Esophagus (tissue), 2 donors: Measurements from ENCODE around the gene NECTIN1. TPM values are rescaled to one million over a fixed set of nuclear protein-coding genes. Genes with fewer than 3 reads are reported as not detected.

Experiments
- H3K27ac ChIP-seq, 2 donors: one replicate each; pipeline ENCODE4 v1.5.1; 2013; ENCODE audit warnings: low read depth in 2 of 2, mild to moderate bottlenecking in 2 of 2, inconsistent platforms in 1 of 2, low read length in 1 of 2, moderate library complexity in 1 of 2
- H3K27me3 ChIP-seq, 2 donors: one replicate each; pipeline ENCODE4 v1.6.1; 2013; ENCODE audit warnings: low read length in 2 of 2, control low read depth in 1 of 2, mild to moderate bottlenecking in 1 of 2; ENCODE audit not compliant: insufficient read depth in 2 of 2, control insufficient read depth in 1 of 2
- H3K36me3 ChIP-seq, 2 donors: one replicate each; pipeline ENCODE4 v1.6.1; 2013; ENCODE audit warnings: low read length in 1 of 2; ENCODE audit not compliant: control insufficient read depth in 2 of 2, insufficient read depth in 2 of 2
- H3K4me1 ChIP-seq, 2 donors: one replicate each; pipeline ENCODE4 v1.6.1; 2013; ENCODE audit warnings: low read length in 1 of 2; ENCODE audit not compliant: control insufficient read depth in 2 of 2, insufficient read depth in 2 of 2
- H3K4me3 ChIP-seq, 2 donors: one replicate each; pipeline ENCODE4 v1.5.1; 2013; ENCODE audit warnings: low read length in 2 of 2, mild to moderate bottlenecking in 2 of 2, low read depth in 1 of 2, moderate library complexity in 1 of 2
- H3K9me3 ChIP-seq, 2 donors: one replicate each; pipeline ENCODE4 v1.6.1; 2013; ENCODE audit warnings: mild to moderate bottlenecking in 2 of 2, low read depth in 1 of 2, low read length in 1 of 2, moderate library complexity in 1 of 2; ENCODE audit not compliant: control insufficient read depth in 2 of 2, insufficient read depth in 1 of 2
- WGBS, 2 donors: extraction: QIAGEN DNeasy Blood & Tissue Kit; methylation state at CpG; one replicate each; pipeline ENCODE4 v1.1.7; 2013; 5-methylcytosine and 5-hydroxymethylcytosine counted together
- polyA plus RNA-seq, 2 donors: library from polyadenylated mRNA; stranded (reverse); fragments of 200-250 nt; gene quantifications; one replicate each; pipeline ENCODE4 v1.2.3, GENCODE V29; 2013
- donor health status: healthy with polysubstance abuse.
- donor health status: Bipolar disorder and iron deficiency.

NECTIN1 gene
- polyA plus RNA-seq, 2 donors: 79.6 to 89.9 TPM

DNA sequence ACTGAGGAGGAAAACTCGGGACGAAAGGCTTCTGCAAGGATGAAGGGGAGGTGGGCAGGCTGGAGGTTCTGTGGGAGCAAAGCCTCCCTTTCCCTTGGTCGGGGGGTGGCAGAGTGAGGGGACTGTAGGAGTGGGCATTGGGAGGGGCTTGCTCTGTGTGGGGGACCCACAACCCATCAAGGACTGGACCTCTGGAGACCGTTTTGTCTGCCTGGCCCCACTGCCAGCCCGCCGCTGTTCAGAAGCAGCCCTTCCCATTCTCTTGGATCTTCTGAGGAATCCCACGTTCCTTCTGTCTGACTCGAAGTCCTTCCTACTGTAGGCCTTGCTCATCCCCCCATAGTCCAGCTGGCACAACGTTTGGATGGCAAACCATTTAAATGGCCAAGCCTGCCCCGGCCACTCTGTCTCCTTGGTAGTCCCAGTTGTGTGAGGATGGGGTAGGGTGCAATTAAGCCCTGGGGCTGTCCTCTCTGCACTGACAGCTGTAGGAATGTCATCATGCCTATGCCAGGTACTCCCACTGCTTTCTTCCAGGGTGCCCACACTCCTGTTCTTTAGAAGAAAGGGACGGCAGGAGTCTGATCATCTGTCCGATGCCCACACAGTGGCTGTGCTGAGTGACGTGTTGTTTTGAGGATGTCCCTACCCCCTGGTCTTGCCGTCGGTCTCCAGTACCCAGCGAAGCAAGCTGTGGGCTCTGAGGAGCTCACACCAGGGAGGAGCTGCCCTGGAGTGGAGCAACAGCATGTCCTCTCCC lies 17.0 kb upstream of the NECTIN1 start:
- H3K9me3 ChIP-seq: peaks cover 0 to 3% of the 10 kb centered on the region in 2 donors
- no peak overlapping the region for H3K4me3 ChIP-seq
- WGBS, 2 donors: 88 to 90% methylated on average over 16 of the region's 16 CpGs
- no peak overlapping the region for H3K27ac ChIP-seq
- peaks cover 0 to 10% of the 10 kb centered on the region in 2 donors for H3K4me1 ChIP-seq
- no peaks in the 10 kb centered on the region for H3K27me3 ChIP-seq
- H3K36me3 ChIP-seq: no peaks in the 10 kb centered on the region

DNA sequence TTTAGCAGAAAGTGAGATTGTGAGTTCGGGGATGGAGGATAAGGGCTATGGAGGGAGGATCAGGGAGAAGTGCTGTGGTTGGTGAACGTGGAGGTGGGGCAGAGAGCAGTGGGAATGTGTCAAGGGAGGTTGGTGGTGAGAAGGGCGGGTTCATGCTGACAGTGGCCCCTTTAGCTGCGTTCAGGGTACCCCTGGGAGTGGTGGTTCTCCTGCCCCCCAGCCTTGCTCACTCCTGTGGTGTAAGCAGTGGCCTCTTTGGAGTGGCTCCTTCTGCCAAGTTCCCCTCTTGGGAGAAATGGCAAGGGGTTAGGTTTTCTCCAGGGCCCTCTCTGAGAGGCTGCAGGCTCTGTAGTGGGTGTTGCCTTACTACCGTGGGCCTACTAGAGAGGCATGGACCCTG lies 16.1 kb upstream of the NECTIN1 start:
- H3K36me3 ChIP-seq: no peaks in the 10 kb centered on the region
- H3K9me3 ChIP-seq: peaks cover 0 to 3% of the 10 kb centered on the region in 2 donors
- H3K4me1 ChIP-seq: peaks cover 0 to 10% of the 10 kb centered on the region in 2 donors
- no peaks in the 10 kb centered on the region for H3K27me3 ChIP-seq
- 81 to 90% methylated on average over 5 of the region's 5 CpGs for WGBS, 2 donors
- no peak overlapping the region for H3K4me3 ChIP-seq
- H3K27ac ChIP-seq: no peak overlapping the region

DNA sequence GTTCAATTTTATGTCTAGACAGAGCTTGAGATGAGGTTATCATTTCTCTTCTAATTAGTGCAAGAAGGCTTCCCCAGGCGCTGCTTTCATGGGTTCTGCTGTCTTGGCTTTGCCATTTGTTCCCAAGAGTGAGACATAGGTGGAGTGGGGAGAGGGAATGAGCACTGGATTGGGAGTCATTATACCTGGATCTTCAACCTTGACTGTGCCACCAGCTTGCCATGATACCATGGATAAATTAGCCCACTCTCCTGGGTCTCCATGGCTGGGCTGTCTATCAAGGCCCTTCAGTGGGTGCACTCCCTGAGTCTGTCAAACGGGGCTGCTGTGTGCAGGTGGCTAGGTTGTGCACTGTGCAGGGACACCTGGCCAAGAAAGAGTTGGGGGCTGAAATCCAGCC lies 15.6 kb upstream of the NECTIN1 start:
- no peak overlapping the region for H3K27ac ChIP-seq
- H3K4me1 ChIP-seq: peaks cover 0 to 10% of the 10 kb centered on the region in 2 donors
- H3K36me3 ChIP-seq: no peaks in the 10 kb centered on the region
- H3K27me3 ChIP-seq: no peaks in the 10 kb centered on the region
- WGBS, 2 donors: 83 to 84% methylated on average over 2 of the region's 2 CpGs
- H3K4me3 ChIP-seq: no peak overlapping the region
- H3K9me3 ChIP-seq: peaks cover 0 to 3% of the 10 kb centered on the region in 2 donors

DNA sequence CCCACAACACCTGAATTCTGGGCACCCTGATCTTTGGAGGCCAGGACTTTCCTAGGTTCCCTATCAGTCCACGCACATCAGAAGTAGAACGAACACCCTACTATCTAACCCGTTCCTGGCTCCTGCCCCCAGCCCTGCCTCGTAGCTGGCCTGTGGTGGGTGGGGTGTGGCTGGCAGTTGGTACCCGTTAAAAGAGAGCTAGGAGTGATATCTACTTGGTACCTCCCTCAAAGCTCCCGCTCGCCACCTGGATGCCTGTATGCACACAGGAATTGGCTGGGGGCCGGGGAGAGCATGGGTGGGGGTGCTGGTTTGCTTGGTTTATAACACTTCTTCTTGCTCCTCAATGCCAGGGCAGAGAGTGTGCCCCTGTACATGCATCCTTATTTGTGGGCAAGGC lies 14.0 kb upstream of the NECTIN1 start:
- no peak overlapping the region for H3K27ac ChIP-seq
- H3K36me3 ChIP-seq: no peaks in the 10 kb centered on the region
- WGBS, 2 donors: 51 to 67% methylated on average over 8 of the region's 8 CpGs
- no peaks in the 10 kb centered on the region for H3K27me3 ChIP-seq
- H3K9me3 ChIP-seq: peaks cover 0 to 3% of the 10 kb centered on the region in 2 donors
- peaks cover 0 to 10% of the 10 kb centered on the region in 2 donors for H3K4me1 ChIP-seq
- H3K4me3 ChIP-seq: no peak overlapping the region

DNA sequence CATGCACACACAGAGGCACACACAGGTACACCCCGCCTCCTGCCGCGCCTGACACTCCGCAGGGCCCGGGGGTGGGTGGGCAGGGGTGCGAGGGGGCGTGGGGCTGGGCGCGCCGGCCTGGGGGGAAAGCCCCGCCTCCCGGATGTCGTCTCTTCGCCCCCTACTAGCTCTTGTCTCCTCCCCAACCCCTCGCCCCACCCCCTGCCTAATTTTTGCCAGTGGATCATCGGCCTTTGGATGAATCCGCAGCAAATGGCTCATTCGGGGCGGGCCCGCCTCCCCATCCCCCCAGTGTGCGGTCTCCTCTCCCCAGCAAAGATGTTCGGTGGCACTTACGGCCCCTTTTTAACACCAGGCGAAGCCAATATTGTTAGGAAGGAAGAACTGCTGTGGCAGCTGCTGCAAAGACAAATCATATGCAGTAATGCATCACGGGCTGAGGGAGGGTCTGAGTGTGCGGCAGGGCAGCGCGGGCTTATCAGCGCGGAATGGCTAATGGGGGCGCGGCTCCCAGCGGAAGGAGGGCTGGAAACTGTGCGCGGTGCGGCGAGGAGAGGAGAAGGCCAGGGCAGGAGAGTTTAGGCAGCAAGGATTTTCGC lies 13.4 kb upstream of the NECTIN1 start:
- Histone ChIP-seq H3K27ac (no peak overlapping the region), H3K4me1 (peaks cover 0 to 10% of the 10 kb centered on the region in 2 donors), H3K9me3 (peaks cover 0 to 3% of the 10 kb centered on the region in 2 donors), H3K27me3 (no peaks in the 10 kb centered on the region), H3K4me3 (no peak overlapping the region), H3K36me3 (no peaks in the 10 kb centered on the region)
- WGBS, 2 donors: 23 to 35% methylated on average over 37 to 38 of the region's 38 CpGs

DNA sequence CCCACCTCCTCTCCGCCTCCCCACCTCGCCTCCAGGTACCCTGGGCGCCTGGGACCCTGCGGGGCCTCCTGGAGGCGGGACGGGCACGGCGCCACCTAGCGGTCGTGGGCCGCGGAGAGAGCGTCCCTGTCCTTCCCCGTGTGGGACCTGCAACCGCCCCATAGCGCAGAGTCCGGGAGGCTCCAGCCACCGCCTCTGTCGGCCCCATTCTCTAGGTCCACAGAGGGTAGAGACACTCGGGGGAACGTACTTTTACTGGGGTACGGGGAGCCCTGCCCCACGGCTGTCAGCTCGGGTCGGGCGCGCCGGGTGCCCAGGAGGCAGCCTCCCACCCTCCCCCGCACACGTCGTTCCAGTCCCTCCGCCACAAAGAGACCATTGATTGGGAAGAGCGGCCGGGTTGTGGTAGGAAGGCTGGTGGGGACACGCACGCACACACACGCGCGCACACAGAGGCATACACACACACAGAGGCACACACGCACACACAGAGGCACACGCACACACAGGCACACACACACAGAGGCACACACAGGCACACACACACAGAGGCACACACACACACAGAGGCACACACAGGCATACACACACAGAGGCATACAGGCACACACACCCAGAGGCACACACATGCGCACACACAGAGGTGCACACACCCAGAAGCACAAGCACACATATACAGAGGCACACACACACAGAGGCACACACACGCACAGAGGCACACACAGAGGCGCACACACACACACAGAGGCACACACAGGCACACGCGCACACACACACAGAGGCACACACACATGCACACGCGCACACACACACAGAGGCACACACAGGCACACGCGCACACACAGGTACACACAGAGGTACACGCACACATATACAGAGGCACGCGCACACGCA lies 12.6 kb upstream of the NECTIN1 start:
- Histone ChIP-seq H3K4me1 (peaks cover 0 to 10% of the 10 kb centered on the region in 2 donors), H3K4me3 (no peak overlapping the region), H3K9me3 (peaks cover 0 to 3% of the 10 kb centered on the region in 2 donors), H3K36me3 (no peaks in the 10 kb centered on the region), H3K27me3 (no peaks in the 10 kb centered on the region), H3K27ac (no peak overlapping the region)
- WGBS, 2 donors: 22 to 23% methylated on average over 53 to 54 of the region's 54 CpGs

DNA sequence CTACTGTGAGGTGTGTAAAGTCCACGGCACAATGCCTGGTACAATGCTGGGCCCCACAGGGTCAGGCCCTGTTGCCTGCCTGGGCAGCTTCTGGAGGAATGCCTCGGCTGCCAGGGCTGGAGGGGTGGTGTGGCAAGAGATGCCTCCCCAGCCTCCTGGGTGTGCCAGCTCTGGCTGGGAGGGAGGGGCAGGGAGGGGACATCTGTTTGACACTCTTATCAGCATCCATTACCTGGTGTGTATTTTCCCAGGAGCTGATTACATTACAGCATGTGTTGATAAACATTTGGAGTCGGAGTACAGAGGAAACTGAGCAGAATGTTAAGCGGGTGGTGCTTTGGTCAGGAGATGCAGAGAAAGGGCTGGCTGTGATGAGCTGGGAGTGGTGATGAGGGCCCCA lies 11.0 kb upstream of the NECTIN1 start:
- Histone ChIP-seq H3K4me3 (no peak overlapping the region), H3K9me3 (no peaks in the 10 kb centered on the region), H3K36me3 (no peaks in the 10 kb centered on the region), H3K27ac (no peak overlapping the region), H3K27me3 (no peaks in the 10 kb centered on the region), H3K4me1 (peaks cover 0 to 10% of the 10 kb centered on the region in 2 donors)
- WGBS, 2 donors: 55 to 76% methylated on average over 4 of the region's 4 CpGs

DNA sequence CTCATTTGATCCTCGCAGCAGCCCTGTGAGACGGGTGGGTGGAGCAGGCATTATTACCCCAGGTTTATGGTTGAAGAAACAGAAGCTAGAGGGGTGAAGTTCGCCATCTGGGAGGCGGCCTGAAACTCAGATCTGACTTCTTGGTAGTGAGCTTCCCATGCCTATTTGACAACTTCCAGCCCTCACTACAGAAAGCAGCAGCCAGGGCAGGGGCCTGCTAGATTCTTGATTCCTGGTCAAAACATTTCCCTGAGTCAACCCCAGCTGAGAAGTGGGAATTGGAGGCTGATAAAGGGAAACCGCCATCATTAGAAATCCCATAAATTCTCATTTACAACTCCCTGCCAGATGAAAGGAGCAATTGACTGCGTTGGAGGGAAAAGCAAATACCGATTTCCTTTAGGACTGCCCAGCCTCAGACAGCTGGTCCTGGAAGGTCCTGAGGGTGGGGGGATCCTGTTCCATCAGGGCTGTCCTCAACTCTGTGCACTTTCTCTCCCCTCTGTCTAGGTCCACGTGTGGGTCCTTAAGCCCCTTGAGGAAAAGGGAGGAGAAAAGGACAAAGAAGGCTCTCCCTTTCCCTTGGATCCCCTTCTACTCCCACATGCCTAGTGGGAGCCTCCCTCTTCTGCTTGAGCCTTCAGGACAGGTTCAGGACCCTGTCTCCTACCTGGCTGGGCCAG lies 10.2 kb upstream of the NECTIN1 start:
- H3K4me1 ChIP-seq: peaks cover 0 to 10% of the 10 kb centered on the region in 2 donors
- H3K27me3 ChIP-seq: no peaks in the 10 kb centered on the region
- H3K9me3 ChIP-seq: no peaks in the 10 kb centered on the region
- no peak overlapping the region for H3K4me3 ChIP-seq
- H3K27ac ChIP-seq: no peak overlapping the region
- no peaks in the 10 kb centered on the region for H3K36me3 ChIP-seq
- WGBS, 2 donors: 49 to 59% methylated on average over 8 of the region's 8 CpGs

DNA sequence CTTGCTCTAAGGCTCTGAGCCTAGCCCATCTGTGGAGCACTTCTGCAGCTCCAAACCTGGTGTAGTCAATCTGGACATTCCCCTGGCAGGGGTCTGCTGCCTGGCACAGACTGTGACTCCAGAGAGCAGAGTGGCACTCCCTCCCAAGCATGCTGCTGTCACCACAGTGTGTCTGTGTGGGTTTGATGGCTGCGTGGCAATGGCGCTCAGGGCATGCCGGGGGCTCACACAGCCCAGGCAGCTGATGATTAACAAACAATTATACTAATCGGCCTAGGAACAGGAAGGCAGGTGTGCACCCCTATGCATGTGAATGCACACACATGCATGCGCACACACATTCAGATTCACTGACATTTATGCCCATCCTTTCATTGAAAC lies 9.0 kb upstream of the NECTIN1 start:
- Histone ChIP-seq H3K9me3 (no peaks in the 10 kb centered on the region), H3K27me3 (no peaks in the 10 kb centered on the region), H3K27ac (no peak overlapping the region), H3K36me3 (peaks cover 0 to 3% of the 10 kb centered on the region in 2 donors), H3K4me1 (peaks cover 0 to 10% of the 10 kb centered on the region in 2 donors), H3K4me3 (no peak overlapping the region)
- WGBS, 2 donors: 93 to 94% methylated on average over 5 of the region's 5 CpGs
